ENCODE results near the gene RGS14. TPM values are rescaled to one million over a fixed set of nuclear protein-coding genes. Genes with fewer than 3 reads are reported as not detected.

Gene RGS14
- total RNA-seq, 4 donors from 2014 or later, result 16.5 to 49.6 (median 24.4) TPM

DNA sequence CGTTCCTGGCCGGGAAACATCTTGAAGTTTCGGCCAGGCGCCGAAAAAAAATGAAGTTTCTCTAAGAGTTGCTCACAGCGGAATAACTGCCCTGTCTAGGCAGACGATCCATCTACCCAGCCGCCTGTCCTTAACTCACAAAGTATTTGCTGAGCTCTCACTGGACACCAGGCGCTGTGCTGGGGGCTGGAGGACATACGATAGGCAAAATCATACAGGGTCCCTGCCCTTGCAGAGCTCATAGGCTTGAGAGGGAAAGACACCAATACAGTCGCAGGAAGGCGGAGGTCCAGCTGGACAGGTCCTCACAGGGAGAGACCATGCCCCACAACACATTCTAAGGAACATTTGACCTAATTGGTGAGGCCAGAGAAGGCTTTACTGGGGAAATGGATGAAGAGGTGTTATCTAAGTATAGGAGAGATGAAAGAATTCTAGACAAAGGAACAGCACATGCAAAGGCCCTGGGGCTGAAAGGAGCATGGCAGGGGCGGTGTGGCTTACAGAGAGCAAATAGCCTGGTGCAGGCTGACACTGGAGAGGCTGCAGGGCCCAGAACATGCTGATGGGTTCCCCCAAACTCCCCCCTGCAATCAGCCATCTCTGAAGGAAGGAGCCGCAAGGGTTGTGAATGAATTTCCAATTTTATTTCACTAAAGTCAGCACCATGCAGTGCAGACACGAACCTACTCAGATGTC is 44.0 kb upstream of the RGS14 start:
- no peak for TF ChIP-seq POLR2AphosphoS5 (IDR thresholded peaks at IDR 0.05)
- TF ChIP-seq, protein P1, sequence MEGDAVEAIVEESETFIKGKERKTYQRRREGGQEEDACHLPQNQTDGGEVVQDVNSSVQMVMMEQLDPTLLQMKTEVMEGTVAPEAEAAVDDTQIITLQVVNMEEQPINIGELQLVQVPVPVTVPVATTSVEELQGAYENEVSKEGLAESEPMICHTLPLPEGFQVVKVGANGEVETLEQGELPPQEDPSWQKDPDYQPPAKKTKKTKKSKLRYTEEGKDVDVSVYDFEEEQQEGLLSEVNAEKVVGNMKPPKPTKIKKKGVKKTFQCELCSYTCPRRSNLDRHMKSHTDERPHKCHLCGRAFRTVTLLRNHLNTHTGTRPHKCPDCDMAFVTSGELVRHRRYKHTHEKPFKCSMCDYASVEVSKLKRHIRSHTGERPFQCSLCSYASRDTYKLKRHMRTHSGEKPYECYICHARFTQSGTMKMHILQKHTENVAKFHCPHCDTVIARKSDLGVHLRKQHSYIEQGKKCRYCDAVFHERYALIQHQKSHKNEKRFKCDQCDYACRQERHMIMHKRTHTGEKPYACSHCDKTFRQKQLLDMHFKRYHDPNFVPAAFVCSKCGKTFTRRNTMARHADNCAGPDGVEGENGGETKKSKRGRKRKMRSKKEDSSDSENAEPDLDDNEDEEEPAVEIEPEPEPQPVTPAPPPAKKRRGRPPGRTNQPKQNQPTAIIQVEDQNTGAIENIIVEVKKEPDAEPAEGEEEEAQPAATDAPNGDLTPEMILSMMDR (IDR thresholded peaks at IDR 0.05), result no peak
- no peak for TF ChIP-seq EP300 (IDR thresholded peaks at IDR 0.05; ENCODE audit: low read depth)
- no peak for TF ChIP-seq POLR2A (IDR thresholded peaks at IDR 0.05)
- in situ Hi-C loops (cut with MboI; ENCODE audit: low pct_ligation_motif_present in 1 of 4, low pct_unique_long_range_greater_than_20kb in 1 of 4, low sequenced_read_pairs in 3 of 4) (loop anchor here in 1 of 4 donors (25.0 kb wide), 1 partner anchor 149 kb away; the partner anchor contains the start of gene DBN1), intact Hi-C loops (cut with DNase I; ENCODE audit: low total_unique reads) (loop anchor here (2.0 to 10.0 kb wide), 2 partner anchors 77 to 141 kb away; no protein-coding TSS in a partner anchor)
- DNase-seq, result no peak
- Histone ChIP-seq H3K27ac (no peak overlapping the region), H3K4me1 (peaks cover 20 to 35% (median 27%) of the 10 kb centered on the region in 4 donors), H3K27me3 (no peaks in the 10 kb centered on the region), H3K36me3 (no peaks in the 10 kb centered on the region), H3K9me3 (no peaks in the 10 kb centered on the region), H3K4me3 (no peak overlapping the region)
- WGBS, 2 donors (ENCODE audit: low coverage in 1 of 2), result 88 to 100% methylated on average over 2 to 15 of the region's 15 CpGs

DNA sequence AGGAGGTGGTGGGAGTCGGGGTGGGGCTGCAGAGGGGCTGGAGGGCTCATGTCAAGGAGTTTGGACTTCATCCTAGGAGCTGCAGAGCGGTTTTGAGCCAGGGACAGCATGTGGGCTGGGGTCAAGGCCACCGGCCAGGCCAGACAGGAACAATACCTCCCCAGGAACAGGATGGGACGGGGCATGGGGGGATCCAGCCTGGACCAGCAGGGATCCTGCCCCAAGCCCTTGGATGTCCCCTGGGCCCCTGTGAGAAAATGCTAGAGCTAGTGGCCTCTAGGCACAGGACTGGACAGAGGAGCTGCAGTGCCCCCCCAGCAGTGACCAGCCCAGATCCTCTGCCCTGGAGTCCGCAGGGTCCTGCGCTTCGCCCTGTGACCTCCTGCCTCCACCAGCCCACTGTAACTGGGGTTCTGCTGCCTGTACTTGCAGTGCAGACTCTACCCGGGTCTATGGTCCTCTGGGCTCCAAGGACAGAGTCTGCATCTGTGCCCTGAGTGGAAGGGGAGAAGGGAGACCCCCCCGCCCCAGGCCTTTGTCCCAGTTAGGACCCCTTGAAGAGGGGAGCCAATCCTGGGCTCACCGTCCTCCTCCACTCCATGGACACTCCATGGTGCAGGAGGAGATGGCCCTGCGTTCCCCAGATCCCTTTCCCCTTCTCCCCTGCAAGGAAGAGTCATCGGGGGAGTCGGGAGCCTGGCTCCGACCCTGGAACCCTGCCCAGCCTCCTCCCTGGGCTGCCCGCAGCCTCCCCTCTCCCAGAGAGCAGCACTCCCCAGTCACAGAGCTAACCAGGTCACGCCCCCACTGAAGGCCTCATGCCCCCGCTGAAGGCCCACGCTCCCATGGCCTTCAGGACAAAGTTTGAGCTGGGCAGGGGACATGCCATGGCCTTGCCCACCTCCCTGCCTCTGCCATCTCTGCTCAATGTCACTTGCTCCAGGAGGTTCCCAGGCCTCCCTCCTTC is 43.1 kb upstream of the RGS14 start:
- in situ Hi-C loops (cut with MboI; ENCODE audit: low pct_ligation_motif_present in 1 of 4, low pct_unique_long_range_greater_than_20kb in 1 of 4, low sequenced_read_pairs in 3 of 4) (loop anchor here in 1 of 4 donors (25.0 kb wide), 1 partner anchor 148 kb away; the partner anchor contains the start of gene DBN1), intact Hi-C loops (cut with DNase I; ENCODE audit: low total_unique reads) (loop anchor here (2.0 to 10.0 kb wide), 2 partner anchors 78 to 140 kb away; no protein-coding TSS in a partner anchor)
- Histone ChIP-seq H3K4me3 (no peak overlapping the region), H3K27ac (no peak overlapping the region), H3K27me3 (no peaks in the 10 kb centered on the region), H3K4me1 (peaks cover 20 to 31% (median 27%) of the 10 kb centered on the region in 4 donors), H3K36me3 (no peaks in the 10 kb centered on the region), H3K9me3 (no peaks in the 10 kb centered on the region)
- no peak for DNase-seq
- TF ChIP-seq, protein P1 (IDR thresholded peaks at IDR 0.05), result no peak
- TF ChIP-seq POLR2A (IDR thresholded peaks at IDR 0.05) (no peak), EP300 (IDR thresholded peaks at IDR 0.05; ENCODE audit: low read depth) (no peak), POLR2AphosphoS5 (IDR thresholded peaks at IDR 0.05) (no peak)
- WGBS, 2 donors (ENCODE audit: low coverage in 1 of 2), result 94 to 100% methylated on average over 3 to 18 of the region's 18 CpGs

- H3K36me3 ChIP-seq, result no peaks in the 10 kb centered on the region
- in situ Hi-C loops (cut with MboI; ENCODE audit: low pct_ligation_motif_present in 1 of 4, low pct_unique_long_range_greater_than_20kb in 1 of 4, low sequenced_read_pairs in 3 of 4), result loop anchor here in 1 of 4 donors (25.0 kb wide), 1 partner anchor 147 kb away; the partner anchor contains the start of gene DBN1
- no peak for DNase-seq
Measured at GRCh38 chr5:177315411-177315810, 42.3 kb upstream of the RGS14 start.

More at GRCh38 chr5:177315411-177315810, 42.3 kb upstream of the RGS14 start:
- Histone ChIP-seq H3K27me3 (no peaks in the 10 kb centered on the region), H3K4me1 (peaks cover 19 to 25% (median 23%) of the 10 kb centered on the region in 4 donors), H3K9me3 (no peaks in the 10 kb centered on the region), H3K4me3 (no peak overlapping the region), H3K27ac (no peak overlapping the region)
- WGBS, 2 donors (ENCODE audit: low coverage in 1 of 2), result 95% methylated on average over 6 of the region's 7 CpGs; no CpG with 5 or more reads in 1 of the 2 donors
- TF ChIP-seq POLR2A (IDR thresholded peaks at IDR 0.05) (no peak), EP300 (IDR thresholded peaks at IDR 0.05; ENCODE audit: low read depth) (no peak), POLR2AphosphoS5 (IDR thresholded peaks at IDR 0.05) (no peak)
- TF ChIP-seq, protein P1 (IDR thresholded peaks at IDR 0.05), result no peak
- intact Hi-C loops (cut with DNase I; ENCODE audit: low total_unique reads), result loop anchor here (2.0 to 10.0 kb wide), 2 partner anchors 79 to 139 kb away; no protein-coding TSS in a partner anchor
